Skin of body (tissue), 2 donors: ENCODE measurements around the gene HSF2. TPM values are rescaled to one million over a fixed set of nuclear protein-coding genes. Genes with fewer than 3 reads are reported as not detected.

Experiments
- DNase-seq: peaks from one replicate; lab custom pipeline; 2025; lab: John Stamatoyannopoulos, UW
- total RNA-seq: library from RNA; depleted of rRNA; stranded (reverse); fragments of >200 nt; gene quantifications from one replicate; pipeline ENCODE4 v1.2.3, GENCODE V29; 2014

HSF2 gene
- total RNA-seq, 1 donor from 2014 or later, result 33.5 TPM

- no peak for DNase-seq
These were observed 451 bp upstream of the HSF2 start for GRCh38 chr6:122399055-122399347.

DNA sequence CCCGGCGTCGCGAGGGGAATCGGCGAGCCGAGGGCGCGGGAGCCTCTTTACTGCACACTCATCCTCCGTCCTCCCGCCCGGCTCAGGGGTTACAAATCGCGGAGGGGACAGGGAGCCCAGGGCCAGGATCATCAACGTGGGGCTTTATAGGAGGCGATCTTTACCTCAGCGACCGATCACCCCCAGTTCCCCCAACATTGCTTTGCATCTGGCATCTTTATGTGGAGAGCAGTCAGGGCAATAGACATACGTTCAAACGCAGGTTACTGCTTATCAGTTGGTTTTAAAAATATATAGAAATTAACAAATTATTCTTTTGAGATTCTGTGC, 634 bp downstream of the HSF2 start:
- no peak for DNase-seq

DNA sequence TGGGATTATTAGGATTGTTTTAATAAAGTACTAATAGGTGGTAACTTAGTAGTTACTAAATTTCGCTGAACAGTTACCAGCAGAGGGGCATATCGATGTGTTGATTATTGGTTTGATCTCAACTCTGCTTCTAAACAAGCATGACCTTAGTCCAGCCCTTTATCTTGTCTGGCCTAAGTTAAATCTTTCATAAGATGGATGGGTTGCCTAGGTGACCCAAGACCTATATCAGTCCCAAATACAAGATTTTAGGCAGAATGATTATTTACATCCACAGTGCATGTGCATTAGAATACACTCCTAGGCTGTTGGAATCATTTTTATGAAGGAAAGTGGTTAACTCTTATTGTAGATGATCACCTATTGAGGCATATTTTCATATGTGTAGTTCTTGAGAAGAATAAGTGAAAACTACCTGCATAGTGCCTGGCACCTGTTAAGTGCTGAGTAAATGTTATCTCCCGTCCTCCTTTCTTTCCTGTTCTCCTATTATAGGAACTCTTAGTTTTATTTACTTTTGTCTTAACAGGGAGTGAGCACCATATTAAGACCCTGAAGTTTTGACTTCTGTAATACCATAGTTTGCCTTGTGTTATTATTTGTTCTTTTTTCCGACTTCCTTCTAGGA, 1.1 kb downstream of the HSF2 start:
- no peak for DNase-seq

- DNase-seq, result no peak
These were observed 1.7 kb downstream of the HSF2 start for GRCh38 chr6:122401104-122401503.

GRCh38 chr6:122404444-122404843, 5.0 kb downstream of the HSF2 start:
- no peak for DNase-seq

DNA sequence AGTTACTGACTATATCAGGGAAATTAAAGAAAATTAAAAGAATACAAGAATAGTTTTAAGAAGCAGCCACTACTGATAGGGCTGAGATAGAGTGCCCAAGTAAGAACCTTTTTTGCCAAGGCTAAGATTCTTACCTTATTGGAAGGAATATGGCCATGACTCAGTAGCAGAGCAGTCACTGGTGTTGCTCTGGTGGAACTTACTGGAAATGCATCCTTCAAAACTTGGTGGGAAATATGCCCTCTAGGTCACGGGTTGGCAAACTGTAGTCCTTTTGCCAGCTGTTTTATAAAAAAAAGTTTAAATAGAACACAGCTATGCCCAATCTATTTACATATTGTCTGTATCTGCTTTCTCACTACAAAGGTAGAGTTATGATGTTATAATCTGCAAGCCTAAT, 6.0 kb downstream of the HSF2 start:
- DNase-seq, result no peak

- no peak for DNase-seq
These were observed 6.7 kb downstream of the HSF2 start for GRCh38 chr6:122406187-122406586.

- DNase-seq, result no peak
These were observed 8.3 kb downstream of the HSF2 start for GRCh38 chr6:122407712-122408111.

DNA sequence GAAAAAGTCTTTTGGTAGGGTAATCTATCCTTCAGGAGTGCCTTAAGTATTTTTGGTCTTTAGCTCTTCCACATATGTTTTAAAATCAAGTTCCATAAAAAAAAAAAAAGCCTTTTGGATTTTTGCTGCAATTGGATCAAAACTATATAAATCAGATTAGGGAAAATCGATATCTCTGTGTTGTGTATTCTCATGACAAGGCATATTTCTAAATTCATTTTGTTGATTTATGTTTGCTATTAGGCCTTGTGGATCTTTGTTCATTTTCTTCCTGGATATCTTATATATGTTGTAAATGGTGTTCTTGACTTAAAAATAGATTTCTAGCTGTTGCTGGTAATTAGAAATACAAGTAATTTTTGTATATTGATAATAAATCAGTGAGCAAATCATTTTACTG, 8.8 kb downstream of the HSF2 start:
- no peak for DNase-seq

DNA sequence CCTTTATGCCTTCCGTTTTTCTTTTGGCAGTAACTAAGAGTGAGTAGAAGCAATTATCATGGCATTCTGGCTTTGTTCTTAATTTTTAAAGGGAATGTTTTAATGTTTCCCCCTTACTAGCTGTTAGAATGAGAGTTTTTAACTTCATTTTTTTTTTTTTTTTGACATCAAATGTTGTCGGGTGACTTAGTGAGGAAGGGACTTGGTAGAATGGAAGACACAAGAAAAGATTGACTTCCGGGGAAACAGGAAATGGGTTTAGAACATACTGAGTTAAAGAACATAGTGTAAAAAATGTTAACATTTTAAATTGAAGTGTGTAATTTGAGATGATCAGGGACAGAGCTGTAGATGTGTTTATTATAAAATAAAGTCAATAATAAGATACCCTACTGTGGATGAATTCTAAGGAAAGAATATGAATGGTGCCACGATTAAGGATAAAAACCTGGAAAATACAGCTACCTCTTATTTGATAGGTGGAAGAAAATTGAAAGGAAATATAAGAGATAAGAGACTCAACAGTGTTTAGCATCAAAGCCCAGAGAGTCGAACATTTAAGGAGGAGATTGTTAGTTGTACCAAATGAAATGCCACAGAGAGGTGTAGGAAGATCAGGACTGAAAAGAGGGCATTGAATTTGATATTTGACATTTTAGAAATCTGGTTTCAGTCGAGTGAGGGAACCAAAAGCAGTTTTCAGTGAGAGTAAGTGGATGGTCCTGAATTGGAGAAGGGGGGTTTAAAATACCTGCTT, 9.4 kb downstream of the HSF2 start:
- no peak for DNase-seq

DNA sequence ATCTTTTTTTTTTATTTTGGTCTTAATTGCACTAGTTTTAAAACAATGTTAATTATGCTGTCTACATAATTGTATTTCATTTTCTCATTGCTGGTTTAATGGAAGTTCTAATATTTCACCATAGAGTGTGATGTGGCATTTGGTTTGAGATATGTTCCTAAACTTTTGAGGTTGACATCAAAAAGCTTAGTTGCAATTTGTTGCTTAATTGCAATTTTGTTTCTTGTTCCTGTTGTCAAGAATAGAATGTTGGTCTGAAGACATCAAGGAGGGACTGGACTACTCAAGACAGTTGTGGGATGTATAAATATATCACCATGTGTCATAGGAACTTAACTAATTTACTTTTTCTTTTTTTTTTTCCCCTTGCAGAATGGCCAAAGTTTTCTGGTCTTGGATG, 12.5 kb downstream of the HSF2 start:
- DNase-seq, result no peak

DNA sequence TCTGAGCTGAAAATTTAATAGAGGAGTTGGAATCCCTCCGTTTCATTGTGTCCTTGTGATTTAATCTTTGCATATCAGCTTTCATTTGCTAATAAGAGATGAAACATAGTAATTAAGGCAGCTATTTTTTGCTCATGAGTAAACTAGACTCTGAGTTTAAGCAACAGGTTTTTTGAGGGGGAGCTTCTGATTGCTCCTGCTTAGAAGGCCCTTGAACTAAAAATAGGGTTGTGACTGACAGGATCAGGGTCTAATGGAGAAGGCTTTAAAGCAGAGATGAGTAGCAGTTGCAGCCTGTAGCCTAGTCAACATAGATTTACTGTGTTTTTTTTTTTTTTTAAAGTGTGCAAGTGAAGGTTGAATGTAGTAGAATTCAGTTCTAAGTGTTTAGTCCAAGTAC, 17.4 kb downstream of the HSF2 start:
- no peak for DNase-seq

GRCh38 chr6:122422003-122422402, 22.6 kb downstream of the HSF2 start:
- DNase-seq, result no peak

GRCh38 chr6:122422614-122423267, 23.3 kb downstream of the HSF2 start:
- DNase-seq, result no peak

GRCh38 chr6:122423734-122424133, 24.3 kb downstream of the HSF2 start:
- no peak for DNase-seq

GRCh38 chr6:122426597-122426996, 27.1 kb downstream of the HSF2 start:
- no peak for DNase-seq

DNA sequence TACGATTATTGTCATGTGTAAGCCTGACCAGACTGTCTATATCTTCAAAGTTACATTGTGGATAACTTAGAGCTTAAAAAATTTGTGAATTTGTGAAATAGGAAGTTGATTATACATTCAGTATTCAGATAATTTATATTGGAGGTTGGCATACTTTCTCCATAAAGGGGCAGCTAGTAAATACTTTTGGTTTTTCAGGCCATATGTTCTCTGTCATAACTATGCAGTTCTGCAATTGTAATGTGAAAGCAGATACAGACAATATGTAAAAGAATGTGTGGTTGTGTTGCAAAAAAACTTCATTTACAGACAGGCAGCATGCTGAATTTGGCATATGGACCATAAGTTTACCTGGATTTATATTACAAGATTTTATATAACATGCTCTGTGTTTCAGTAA, 29.3 kb downstream of the HSF2 start:
- no peak for DNase-seq

DNA sequence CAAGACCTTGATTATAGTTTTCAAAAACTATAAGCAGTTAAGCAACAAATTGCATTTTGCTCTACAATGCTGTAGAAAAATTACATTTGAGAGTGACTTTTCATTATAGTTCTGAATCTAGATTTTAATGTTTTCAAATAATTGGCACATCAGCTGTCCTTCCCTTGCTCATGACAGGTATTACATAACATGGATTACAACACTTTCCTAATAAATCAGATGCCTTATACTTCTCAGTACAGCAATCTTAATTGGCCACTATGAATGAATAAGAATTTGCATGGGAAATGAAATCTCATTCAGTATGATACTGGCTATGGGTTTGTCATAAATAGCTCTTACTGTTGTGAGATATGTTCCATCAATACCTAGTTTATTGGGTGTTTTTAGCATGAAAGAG, 29.9 kb downstream of the HSF2 start:
- DNase-seq, result no peak

DNA sequence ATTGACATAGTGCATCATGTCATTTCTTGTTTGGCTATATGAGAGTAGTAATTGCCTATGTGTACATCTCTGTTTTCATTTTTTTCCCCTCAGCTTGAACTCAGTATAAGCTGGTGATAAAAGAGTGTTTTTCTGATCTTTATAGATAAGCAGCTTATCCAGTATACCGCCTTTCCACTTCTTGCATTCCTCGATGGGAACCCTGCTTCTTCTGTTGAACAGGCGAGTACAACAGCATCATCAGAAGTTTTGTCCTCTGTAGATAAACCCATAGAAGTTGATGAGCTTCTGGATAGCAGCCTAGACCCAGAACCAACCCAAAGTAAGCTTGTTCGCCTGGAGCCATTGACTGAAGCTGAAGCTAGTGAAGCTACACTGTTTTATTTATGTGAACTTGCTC, 32.3 kb downstream of the HSF2 start:
- DNase-seq, result no peak

GRCh38 chr6:122432816-122433215, 33.4 kb downstream of the HSF2 start:
- no peak for DNase-seq

DNA sequence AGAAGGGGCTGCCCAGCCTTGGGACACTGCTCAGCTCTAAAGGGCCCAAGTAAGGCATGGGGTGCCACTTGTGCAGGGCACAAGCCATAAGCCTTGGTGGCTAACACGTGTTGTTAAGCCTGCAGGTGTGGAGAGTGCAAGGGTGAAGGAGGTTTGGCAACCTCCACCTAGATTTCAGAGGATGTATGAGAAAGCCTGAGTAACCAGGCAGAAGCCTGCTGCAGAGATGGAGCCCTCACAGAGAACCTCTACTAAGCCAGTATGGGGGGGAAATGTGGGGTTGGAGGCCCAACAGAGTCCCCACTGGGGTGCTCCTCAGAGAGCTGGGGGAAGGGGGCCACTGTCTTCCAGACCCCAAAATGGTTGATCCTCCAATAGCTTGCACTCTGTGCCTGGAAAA, 39.5 kb downstream of the HSF2 start:
- no peak for DNase-seq

DNA sequence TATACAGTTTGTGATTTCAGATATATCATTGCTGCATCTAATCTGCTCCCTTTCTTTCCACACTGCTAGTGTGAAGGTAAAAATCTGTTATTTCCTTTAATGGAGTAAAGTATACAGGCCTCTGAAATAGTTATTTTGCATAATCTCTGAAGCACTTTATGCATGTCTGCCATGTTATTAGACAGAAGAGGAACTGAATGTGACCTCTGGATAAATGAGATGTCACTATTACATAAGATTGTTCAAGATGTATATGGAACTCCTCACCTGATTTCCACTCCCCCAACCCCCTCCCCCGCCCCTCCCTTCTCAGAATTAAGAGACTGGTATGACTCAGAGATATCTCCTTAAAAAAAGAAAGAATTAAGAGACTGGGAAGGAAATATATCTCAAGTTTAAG, 45.8 kb downstream of the HSF2 start:
- DNase-seq, result no peak

DNA sequence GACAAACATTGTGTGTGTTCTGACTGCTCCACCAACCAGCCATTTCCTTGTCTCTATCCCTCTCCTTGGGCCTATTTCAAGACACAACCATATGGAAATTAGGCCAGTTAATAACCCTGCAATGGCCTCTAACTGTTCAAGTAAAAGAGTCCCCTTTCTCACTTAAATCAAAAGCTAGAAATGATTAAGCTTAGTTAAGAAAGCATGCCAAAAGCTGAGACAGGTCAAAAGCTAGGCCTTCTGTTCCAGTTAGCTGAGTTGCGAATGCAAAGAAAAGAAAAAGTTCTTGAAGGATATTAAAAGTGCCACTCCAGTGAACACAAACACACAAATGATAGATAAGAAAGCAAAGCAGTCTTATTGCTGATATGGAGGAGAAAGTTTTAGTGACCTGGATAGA, 49.6 kb downstream of the HSF2 start:
- DNase-seq, result no peak
